Measurements from ENCODE around the gene ADGRV1. TPM values are rescaled to one million over a fixed set of nuclear protein-coding genes. Genes with fewer than 3 reads are reported as not detected.

Gene ADGRV1
- total RNA-seq, 2 donors from 2014 or later, result 97.6 to 117 TPM

DNA sequence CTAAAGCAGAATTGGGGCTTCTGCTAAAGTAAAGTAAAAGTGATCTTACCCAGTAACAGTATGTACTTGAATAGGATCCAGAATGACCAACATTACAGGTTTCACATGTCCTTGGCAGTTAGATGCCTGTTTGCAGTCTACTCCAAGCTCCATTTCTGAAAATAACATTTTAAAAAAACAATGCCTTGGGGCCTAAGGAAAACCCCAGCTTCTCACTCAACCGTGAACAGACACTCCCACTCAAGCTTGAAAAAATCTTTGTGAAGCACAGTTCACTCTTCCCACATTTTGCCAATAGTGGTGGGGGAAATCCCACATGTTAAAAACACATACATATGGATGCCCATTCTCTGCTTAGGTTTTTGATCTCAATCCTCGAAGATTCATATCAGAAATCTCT lies 520.4 kb downstream of the ADGRV1 start:
- Mint-ChIP-seq H3K4me3 (no peak overlapping the region), H3K9me3 (no peaks in the 10 kb centered on the region), H3K4me1 (no peaks in the 10 kb centered on the region), H3K27ac (no peak overlapping the region), H3K27me3 (ENCODE audit: insufficient read depth) (no peaks in the 10 kb centered on the region), H3K36me3 (ENCODE audit: low read depth) (peaks cover 14% of the 10 kb centered on the region)
- H3K4me1 ChIP-seq (ENCODE audit: control insufficient read depth, insufficient read depth, low read length), result no peaks in the 10 kb centered on the region
- H3K9ac ChIP-seq (ENCODE audit: extremely low read depth, low read length, poor library complexity, severe bottlenecking), result no peak overlapping the region
- DNase-seq, result no peak
- 94% methylated on average over 2 of the region's 2 CpGs; no CpG with 5 or more reads in 1 of the 2 experiments for WGBS, 2 experiments (ENCODE audit: insufficient coverage in 1 of 2, insufficient read length in 1 of 2)
- no peak overlapping the region for H3K4me3 ChIP-seq (ENCODE audit: low read length)
- no peak overlapping the region for H3K27ac ChIP-seq (ENCODE audit: low read depth, low read length)
- no peaks in the 10 kb centered on the region for H3K27me3 ChIP-seq (ENCODE audit: control insufficient read depth, insufficient read depth, low read length, poor library complexity, severe bottlenecking)
- TF ChIP-seq, protein P1, sequence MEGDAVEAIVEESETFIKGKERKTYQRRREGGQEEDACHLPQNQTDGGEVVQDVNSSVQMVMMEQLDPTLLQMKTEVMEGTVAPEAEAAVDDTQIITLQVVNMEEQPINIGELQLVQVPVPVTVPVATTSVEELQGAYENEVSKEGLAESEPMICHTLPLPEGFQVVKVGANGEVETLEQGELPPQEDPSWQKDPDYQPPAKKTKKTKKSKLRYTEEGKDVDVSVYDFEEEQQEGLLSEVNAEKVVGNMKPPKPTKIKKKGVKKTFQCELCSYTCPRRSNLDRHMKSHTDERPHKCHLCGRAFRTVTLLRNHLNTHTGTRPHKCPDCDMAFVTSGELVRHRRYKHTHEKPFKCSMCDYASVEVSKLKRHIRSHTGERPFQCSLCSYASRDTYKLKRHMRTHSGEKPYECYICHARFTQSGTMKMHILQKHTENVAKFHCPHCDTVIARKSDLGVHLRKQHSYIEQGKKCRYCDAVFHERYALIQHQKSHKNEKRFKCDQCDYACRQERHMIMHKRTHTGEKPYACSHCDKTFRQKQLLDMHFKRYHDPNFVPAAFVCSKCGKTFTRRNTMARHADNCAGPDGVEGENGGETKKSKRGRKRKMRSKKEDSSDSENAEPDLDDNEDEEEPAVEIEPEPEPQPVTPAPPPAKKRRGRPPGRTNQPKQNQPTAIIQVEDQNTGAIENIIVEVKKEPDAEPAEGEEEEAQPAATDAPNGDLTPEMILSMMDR (conservative IDR thresholded peaks at IDR 0.05), result no peak
- H3K36me3 ChIP-seq (ENCODE audit: control insufficient read depth, insufficient read depth, low read length), result no peaks in the 10 kb centered on the region
- no peaks in the 10 kb centered on the region for H3K9me3 ChIP-seq (ENCODE audit: control insufficient read depth, low read length)

DNA sequence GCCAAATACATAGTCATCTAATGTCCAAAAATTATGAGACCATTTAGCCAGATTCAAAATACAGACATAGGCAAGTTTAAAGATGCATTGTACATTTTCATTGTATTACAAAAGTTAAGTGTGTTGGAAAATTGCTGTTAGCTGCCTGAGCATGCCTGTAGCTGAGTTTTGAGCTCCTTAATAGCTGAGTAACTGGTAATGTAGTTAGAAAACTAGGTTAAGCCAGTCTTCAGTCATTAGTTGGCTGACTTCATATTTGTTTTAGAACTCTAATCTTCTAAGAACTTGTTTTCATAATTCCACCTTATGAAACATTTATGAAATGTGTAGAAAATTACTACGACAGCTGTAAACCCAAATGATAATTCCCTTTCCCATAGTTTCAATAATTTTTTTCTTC lies 531.2 kb downstream of the ADGRV1 start:
- H3K27ac Mint-ChIP-seq, result no peak overlapping the region
- H3K36me3 Mint-ChIP-seq (ENCODE audit: low read depth), result peaks cover 6% of the 10 kb centered on the region
- Histone ChIP-seq H3K4me3 (ENCODE audit: low read length) (no peak overlapping the region), H3K9ac (ENCODE audit: extremely low read depth, low read length, poor library complexity, severe bottlenecking) (no peak overlapping the region), H3K36me3 (ENCODE audit: control insufficient read depth, insufficient read depth, low read length) (no peaks in the 10 kb centered on the region), H3K9me3 (ENCODE audit: control insufficient read depth, low read length) (no peaks in the 10 kb centered on the region), H3K27ac (ENCODE audit: low read depth, low read length) (no peak overlapping the region), H3K4me1 (ENCODE audit: control insufficient read depth, insufficient read depth, low read length) (peaks cover 7% of the 10 kb centered on the region), H3K27me3 (ENCODE audit: control insufficient read depth, insufficient read depth, low read length, poor library complexity, severe bottlenecking) (no peaks in the 10 kb centered on the region)
- no peaks in the 10 kb centered on the region for H3K9me3 Mint-ChIP-seq
- H3K4me3 Mint-ChIP-seq, result no peak overlapping the region
- TF ChIP-seq, protein P1 (conservative IDR thresholded peaks at IDR 0.05), result no peak
- peaks cover 15% of the 10 kb centered on the region for H3K4me1 Mint-ChIP-seq
- no peak for DNase-seq
- no peaks in the 10 kb centered on the region for H3K27me3 Mint-ChIP-seq (ENCODE audit: insufficient read depth)
- 94% methylated on average over 1 of the region's 1 CpG; no CpG with 5 or more reads in 1 of the 2 experiments for WGBS, 2 experiments (ENCODE audit: insufficient coverage in 1 of 2, insufficient read length in 1 of 2)

DNA sequence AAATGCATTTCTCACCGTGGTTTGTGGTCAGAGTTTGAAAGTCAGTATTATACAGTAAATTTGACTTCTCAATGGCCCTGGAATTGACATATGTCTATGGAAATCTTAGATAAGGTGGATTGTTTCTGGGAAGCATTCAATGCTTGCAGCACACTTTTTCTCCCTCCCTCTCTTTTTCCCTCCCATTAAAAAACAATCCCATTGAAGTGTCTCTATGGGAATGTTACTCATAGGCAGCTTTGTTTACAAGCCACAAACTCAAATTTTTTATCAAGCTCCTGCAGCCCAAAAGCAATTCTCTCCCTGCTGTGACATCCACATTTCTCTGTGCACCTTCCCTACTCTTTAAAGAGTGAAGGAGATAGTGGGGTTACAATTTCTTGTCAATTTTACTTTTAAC lies 532.4 kb downstream of the ADGRV1 start:
- DNase-seq, result no peak
- no peak overlapping the region for H3K27ac ChIP-seq (ENCODE audit: low read depth, low read length)
- Mint-ChIP-seq H3K4me3 (no peak overlapping the region), H3K4me1 (peaks cover 17% of the 10 kb centered on the region), H3K36me3 (ENCODE audit: low read depth) (peaks cover 6% of the 10 kb centered on the region), H3K27ac (peak overlapping the region; percentile 62), H3K27me3 (ENCODE audit: insufficient read depth) (no peaks in the 10 kb centered on the region), H3K9me3 (no peaks in the 10 kb centered on the region)
- H3K36me3 ChIP-seq (ENCODE audit: control insufficient read depth, insufficient read depth, low read length), result no peaks in the 10 kb centered on the region
- no peak overlapping the region for H3K4me3 ChIP-seq (ENCODE audit: low read length)
- peaks cover 7% of the 10 kb centered on the region for H3K4me1 ChIP-seq (ENCODE audit: control insufficient read depth, insufficient read depth, low read length)
- WGBS, 2 experiments (ENCODE audit: insufficient coverage in 1 of 2, insufficient read length in 1 of 2), result 92% methylated on average over 1 of the region's 1 CpG; no CpG with 5 or more reads in 1 of the 2 experiments
- no peaks in the 10 kb centered on the region for H3K27me3 ChIP-seq (ENCODE audit: control insufficient read depth, insufficient read depth, low read length, poor library complexity, severe bottlenecking)
- H3K9ac ChIP-seq (ENCODE audit: extremely low read depth, low read length, poor library complexity, severe bottlenecking), result no peak overlapping the region
- H3K9me3 ChIP-seq (ENCODE audit: control insufficient read depth, low read length), result no peaks in the 10 kb centered on the region
- TF ChIP-seq, protein P1 (conservative IDR thresholded peaks at IDR 0.05), result no peak

Data from endodermal cell (in vitro differentiated cells).